Osteocyte (in vitro differentiated cells): ENCODE measurements around the gene CLCA4. TPM values are rescaled to one million over a fixed set of nuclear protein-coding genes. Genes with fewer than 3 reads are reported as not detected.

ENCODE experiments used
- DNase-seq: peaks from one replicate; pipeline ENCODE4 v3.0.0; 2021; ENCODE audit warnings: mixed read lengths; ENCODE audit not compliant: unreplicated experiment; ENCODE audit errors: extremely low spot score
- H3K27ac Mint-ChIP-seq: one replicate; pipeline ENCODE4 v1.8.0; 2021; ENCODE audit warnings: mild to moderate bottlenecking, mixed read lengths; ENCODE audit not compliant: unreplicated experiment
- H3K27me3 Mint-ChIP-seq: one replicate; pipeline ENCODE4 v1.8.0; 2021; ENCODE audit warnings: mixed read lengths; ENCODE audit not compliant: unreplicated experiment
- H3K36me3 Mint-ChIP-seq: one replicate; pipeline ENCODE4 v1.8.0; 2021; ENCODE audit warnings: mixed read lengths; ENCODE audit not compliant: unreplicated experiment
- H3K4me1 Mint-ChIP-seq: one replicate; pipeline ENCODE4 v1.8.0; 2021; ENCODE audit warnings: mixed read lengths; ENCODE audit not compliant: unreplicated experiment
- H3K4me3 Mint-ChIP-seq: one replicate; pipeline ENCODE4 v1.8.0; 2021; ENCODE audit warnings: mild to moderate bottlenecking, moderate library complexity, mixed read lengths; ENCODE audit not compliant: unreplicated experiment
- H3K9me3 Mint-ChIP-seq: one replicate; pipeline ENCODE4 v1.8.0; 2021; ENCODE audit warnings: mixed read lengths; ENCODE audit not compliant: unreplicated experiment
- total RNA-seq: library from RNA; stranded (reverse); gene quantifications from 2 replicates; pipeline ENCODE4 v1.2.1, GENCODE V29; 2021
- TF ChIP-seq, protein P1 (sequence below): fragments of 200-600 bp; sonication (generic); IDR thresholded peaks from 2 replicates; pipeline ENCODE4 v1.5.0; 2021; ENCODE audit warnings: antibody characterized with exemption, mild to moderate bottlenecking, moderate library complexity

CLCA4 gene
- total RNA-seq, 1 donor from 2014 or later: not detected

DNA sequence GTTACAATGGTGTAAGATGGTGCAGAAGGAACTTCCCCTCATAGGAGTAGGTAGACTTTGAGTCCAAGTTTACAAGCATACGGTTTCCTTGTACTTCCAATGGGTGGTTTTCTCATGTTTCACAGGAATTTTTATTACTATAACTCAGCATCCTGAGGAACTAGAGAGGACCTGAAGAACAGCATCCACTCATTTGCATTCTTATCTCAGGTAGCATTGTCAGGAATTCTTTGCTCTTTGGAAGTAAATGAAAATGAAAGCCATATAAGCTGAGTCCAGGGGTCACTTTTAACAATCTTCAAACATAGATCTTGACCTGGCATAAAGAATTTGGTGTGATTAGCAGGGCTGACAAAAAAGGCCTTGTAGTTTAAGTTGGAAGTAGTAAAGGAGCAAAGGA, 34.4 kb downstream of the CLCA4 start:
- no peak for DNase-seq
- H3K9me3 Mint-ChIP-seq: no peaks in the 10 kb centered on the region
- H3K4me3 Mint-ChIP-seq: no peak overlapping the region
- TF ChIP-seq, protein P1, sequence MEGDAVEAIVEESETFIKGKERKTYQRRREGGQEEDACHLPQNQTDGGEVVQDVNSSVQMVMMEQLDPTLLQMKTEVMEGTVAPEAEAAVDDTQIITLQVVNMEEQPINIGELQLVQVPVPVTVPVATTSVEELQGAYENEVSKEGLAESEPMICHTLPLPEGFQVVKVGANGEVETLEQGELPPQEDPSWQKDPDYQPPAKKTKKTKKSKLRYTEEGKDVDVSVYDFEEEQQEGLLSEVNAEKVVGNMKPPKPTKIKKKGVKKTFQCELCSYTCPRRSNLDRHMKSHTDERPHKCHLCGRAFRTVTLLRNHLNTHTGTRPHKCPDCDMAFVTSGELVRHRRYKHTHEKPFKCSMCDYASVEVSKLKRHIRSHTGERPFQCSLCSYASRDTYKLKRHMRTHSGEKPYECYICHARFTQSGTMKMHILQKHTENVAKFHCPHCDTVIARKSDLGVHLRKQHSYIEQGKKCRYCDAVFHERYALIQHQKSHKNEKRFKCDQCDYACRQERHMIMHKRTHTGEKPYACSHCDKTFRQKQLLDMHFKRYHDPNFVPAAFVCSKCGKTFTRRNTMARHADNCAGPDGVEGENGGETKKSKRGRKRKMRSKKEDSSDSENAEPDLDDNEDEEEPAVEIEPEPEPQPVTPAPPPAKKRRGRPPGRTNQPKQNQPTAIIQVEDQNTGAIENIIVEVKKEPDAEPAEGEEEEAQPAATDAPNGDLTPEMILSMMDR: no peak
- H3K27ac Mint-ChIP-seq: no peak overlapping the region
- H3K4me1 Mint-ChIP-seq: no peaks in the 10 kb centered on the region
- H3K36me3 Mint-ChIP-seq: no peaks in the 10 kb centered on the region
- H3K27me3 Mint-ChIP-seq: peaks cover 14% of the 10 kb centered on the region

- H3K4me3 Mint-ChIP-seq: no peak overlapping the region
- no peak overlapping the region for H3K27ac Mint-ChIP-seq
- no peak for DNase-seq
- H3K27me3 Mint-ChIP-seq: peaks cover 14% of the 10 kb centered on the region
- no peaks in the 10 kb centered on the region for H3K4me1 Mint-ChIP-seq
- H3K9me3 Mint-ChIP-seq: no peaks in the 10 kb centered on the region
- TF ChIP-seq, protein P1: no peak
- H3K36me3 Mint-ChIP-seq: no peaks in the 10 kb centered on the region
Measured at GRCh38 chr1:86582161-86582560, 35.3 kb downstream of the CLCA4 start.

- Mint-ChIP-seq H3K36me3 (no peaks in the 10 kb centered on the region), H3K27me3 (peaks cover 18% of the 10 kb centered on the region), H3K4me3 (no peak overlapping the region), H3K27ac (no peak overlapping the region), H3K9me3 (no peaks in the 10 kb centered on the region), H3K4me1 (no peaks in the 10 kb centered on the region)
- TF ChIP-seq, protein P1: no peak
- no peak for DNase-seq
Measured at GRCh38 chr1:86583032-86583431, 36.2 kb downstream of the CLCA4 start.

GRCh38 chr1:86583593-86583992, 36.7 kb downstream of the CLCA4 start:
- Mint-ChIP-seq H3K9me3 (no peaks in the 10 kb centered on the region), H3K36me3 (no peaks in the 10 kb centered on the region), H3K4me1 (no peaks in the 10 kb centered on the region), H3K4me3 (no peak overlapping the region), H3K27me3 (peaks cover 16% of the 10 kb centered on the region), H3K27ac (no peak overlapping the region)
- TF ChIP-seq, protein P1: no peak
- DNase-seq: no peak

- Mint-ChIP-seq H3K36me3 (no peaks in the 10 kb centered on the region), H3K27me3 (peaks cover 3% of the 10 kb centered on the region), H3K27ac (no peak overlapping the region), H3K9me3 (peaks cover 6% of the 10 kb centered on the region), H3K4me1 (no peaks in the 10 kb centered on the region), H3K4me3 (no peak overlapping the region)
- DNase-seq: no peak
- TF ChIP-seq, protein P1: no peak
Measured at GRCh38 chr1:86594284-86594770, 47.4 kb downstream of the CLCA4 start.
